ENCODE data around the gene LPCAT1.
"Not testable (repeated sequence)": the region's sequence is repeated elsewhere in the genome, so short reads cannot be mapped to it uniquely, and the experiment has no call there.

Gene LPCAT1

GRCh38 chr5:1463326-1464095 is 60.2 kb downstream of the LPCAT1 start:
- ChIA-PET CTCF (interaction anchor here (0.5 kb wide), 1 partner anchor 180 kb away, joined by 3 read pairs; no protein-coding TSS in a partner anchor), POLR2A (no interaction called here)
- H3K36me3 ChIP-seq (ENCODE audit: control insufficient read depth in 4 of 4, insufficient read depth in 4 of 4, low read length in 3 of 4) = peaks cover 9 to 61% (median 31%) of the 10 kb centered on the region in 4 experiments

GRCh38 chr5:1462358-1462757 is 61.4 kb downstream of the LPCAT1 start:
- DNase-seq = no peak
- peaks cover 0 to 6% (median 4%) of the 10 kb centered on the region in 5 experiments for H3K9me3 ChIP-seq (ENCODE audit: control extremely low read depth in 1 of 5, control insufficient read depth in 4 of 5, insufficient read depth in 2 of 5, low read depth in 1 of 5, low read length in 4 of 5)
- no peak overlapping the region for H3K4me3 ChIP-seq (ENCODE audit: control insufficient read depth in 1 of 7, extremely low read depth in 1 of 7, insufficient read depth in 4 of 7, low read depth in 2 of 7, low read length in 6 of 7)
- no peaks in the 10 kb centered on the region for H3K4me1 ChIP-seq (ENCODE audit: control extremely low read depth in 1 of 4, control insufficient read depth in 4 of 4, insufficient read depth in 4 of 4, low read length in 3 of 4)
- peaks cover 9 to 60% (median 31%) of the 10 kb centered on the region in 4 experiments for H3K36me3 ChIP-seq (ENCODE audit: control insufficient read depth in 4 of 4, insufficient read depth in 4 of 4, low read length in 3 of 4)
- no peak overlapping the region for H3K27ac ChIP-seq (ENCODE audit: insufficient read depth in 1 of 2, low read depth in 1 of 2, low read length in 2 of 2, poor library complexity in 1 of 2, severe bottlenecking in 2 of 2)
- 93% methylated on average over 20 of the region's 20 CpGs for WGBS (ENCODE audit: insufficient coverage)
- no peaks in the 10 kb centered on the region for H3K27me3 ChIP-seq (replicated peaks in 2 of 5; ENCODE audit: control insufficient read depth in 4 of 5, insufficient read depth in 5 of 5, low read length in 4 of 5)
- ChIA-PET CTCF (no interaction called here), POLR2A (no interaction called here)

More at GRCh38 chr5:1463326-1464095, 60.2 kb downstream of the LPCAT1 start:
- no peaks in the 10 kb centered on the region for H3K9me3 ChIP-seq (ENCODE audit: control extremely low read depth in 1 of 5, control insufficient read depth in 4 of 5, insufficient read depth in 2 of 5, low read depth in 1 of 5, low read length in 4 of 5)
- H3K27me3 ChIP-seq (replicated peaks in 2 of 5; ENCODE audit: control insufficient read depth in 4 of 5, insufficient read depth in 5 of 5, low read length in 4 of 5) = no peaks in the 10 kb centered on the region
- 97% methylated on average over 42 of the region's 46 CpGs for WGBS (ENCODE audit: insufficient coverage)
- H3K4me3 ChIP-seq (ENCODE audit: control insufficient read depth in 1 of 7, extremely low read depth in 1 of 7, insufficient read depth in 4 of 7, low read depth in 2 of 7, low read length in 6 of 7) = no peak overlapping the region
- no peak for DNase-seq
- no peaks in the 10 kb centered on the region for H3K4me1 ChIP-seq (ENCODE audit: control extremely low read depth in 1 of 4, control insufficient read depth in 4 of 4, insufficient read depth in 4 of 4, low read length in 3 of 4)
- no peak overlapping the region for H3K27ac ChIP-seq (ENCODE audit: insufficient read depth in 1 of 2, low read depth in 1 of 2, low read length in 2 of 2, poor library complexity in 1 of 2, severe bottlenecking in 2 of 2)

GRCh38 chr5:1461396-1461795 is 62.4 kb downstream of the LPCAT1 start:
- whole genome bisulfite sequencing (ENCODE audit: insufficient coverage) = 98% methylated on average over 10 of the region's 10 CpGs
- DNase-seq = no peak
- peaks cover 8 to 56% (median 26%) of the 10 kb centered on the region in 4 experiments for H3K36me3 ChIP-seq (ENCODE audit: control insufficient read depth in 4 of 4, insufficient read depth in 4 of 4, low read length in 3 of 4)
- no peak overlapping the region for H3K27ac ChIP-seq (ENCODE audit: insufficient read depth in 1 of 2, low read depth in 1 of 2, low read length in 2 of 2, poor library complexity in 1 of 2, severe bottlenecking in 2 of 2)
- peaks cover 0 to 15% (median 13%) of the 10 kb centered on the region in 5 experiments for H3K9me3 ChIP-seq (ENCODE audit: control extremely low read depth in 1 of 5, control insufficient read depth in 4 of 5, insufficient read depth in 2 of 5, low read depth in 1 of 5, low read length in 4 of 5)
- no peak overlapping the region for H3K4me3 ChIP-seq (ENCODE audit: control insufficient read depth in 1 of 7, extremely low read depth in 1 of 7, insufficient read depth in 4 of 7, low read depth in 2 of 7, low read length in 6 of 7)
- CTCF ChIA-PET = no interaction called here
- H3K4me1 ChIP-seq (ENCODE audit: control extremely low read depth in 1 of 4, control insufficient read depth in 4 of 4, insufficient read depth in 4 of 4, low read length in 3 of 4) = no peaks in the 10 kb centered on the region
- POLR2A ChIA-PET = no interaction called here
- no peaks in the 10 kb centered on the region for H3K27me3 ChIP-seq (replicated peaks in 2 of 5; ENCODE audit: control insufficient read depth in 4 of 5, insufficient read depth in 5 of 5, low read length in 4 of 5)

- H3K36me3 ChIP-seq (ENCODE audit: control insufficient read depth in 4 of 4, insufficient read depth in 4 of 4, low read length in 3 of 4) = peaks cover 5 to 44% (median 21%) of the 10 kb centered on the region in 4 experiments
- no peaks in the 10 kb centered on the region for H3K4me1 ChIP-seq (ENCODE audit: control extremely low read depth in 1 of 4, control insufficient read depth in 4 of 4, insufficient read depth in 4 of 4, low read length in 3 of 4)
- POLR2A ChIA-PET = no interaction called here
Measured at GRCh38 chr5:1460054-1460682, 63.6 kb downstream of the LPCAT1 start.

GRCh38 chr5:1459435-1459834 is 64.3 kb downstream of the LPCAT1 start:
- 100% methylated on average over 1 of the region's 2 CpGs for WGBS (ENCODE audit: insufficient coverage)
- CTCF ChIA-PET; H3K27ac ChIP-seq (ENCODE audit: insufficient read depth in 1 of 2, low read depth in 1 of 2, low read length in 2 of 2, poor library complexity in 1 of 2, severe bottlenecking in 2 of 2); H3K27me3 ChIP-seq (replicated peaks in 2 of 5; ENCODE audit: control insufficient read depth in 4 of 5, insufficient read depth in 5 of 5, low read length in 4 of 5); H3K4me1 ChIP-seq (ENCODE audit: control extremely low read depth in 1 of 4, control insufficient read depth in 4 of 4, insufficient read depth in 4 of 4, low read length in 3 of 4); POLR2A ChIA-PET; H3K4me3 ChIP-seq (ENCODE audit: control insufficient read depth in 1 of 7, extremely low read depth in 1 of 7, insufficient read depth in 4 of 7, low read depth in 2 of 7, low read length in 6 of 7); DNase-seq: not testable (repeated sequence)
- peaks cover 5 to 43% (median 19%) of the 10 kb centered on the region in 4 experiments for H3K36me3 ChIP-seq (ENCODE audit: control insufficient read depth in 4 of 4, insufficient read depth in 4 of 4, low read length in 3 of 4)
- peaks cover 5 to 24% (median 20%) of the 10 kb centered on the region in 5 experiments for H3K9me3 ChIP-seq (ENCODE audit: control extremely low read depth in 1 of 5, control insufficient read depth in 4 of 5, insufficient read depth in 2 of 5, low read depth in 1 of 5, low read length in 4 of 5)

More at GRCh38 chr5:1460054-1460682, 63.6 kb downstream of the LPCAT1 start:
- CTCF ChIA-PET = no interaction called here
- 96% methylated on average over 16 of the region's 16 CpGs for WGBS (ENCODE audit: insufficient coverage)
- Histone ChIP-seq H3K9me3 (ENCODE audit: control extremely low read depth in 1 of 5, control insufficient read depth in 4 of 5, insufficient read depth in 2 of 5, low read depth in 1 of 5, low read length in 4 of 5) (peaks cover 3 to 22% (median 20%) of the 10 kb centered on the region in 5 experiments), H3K27me3 (replicated peaks in 2 of 5; ENCODE audit: control insufficient read depth in 4 of 5, insufficient read depth in 5 of 5, low read length in 4 of 5) (no peaks in the 10 kb centered on the region), H3K27ac (ENCODE audit: insufficient read depth in 1 of 2, low read depth in 1 of 2, low read length in 2 of 2, poor library complexity in 1 of 2, severe bottlenecking in 2 of 2) (no peak overlapping the region), H3K4me3 (ENCODE audit: control insufficient read depth in 1 of 7, extremely low read depth in 1 of 7, insufficient read depth in 4 of 7, low read depth in 2 of 7, low read length in 6 of 7) (no peak overlapping the region)
- DNase-seq = no peak

GRCh38 chr5:1456110-1456881 is 67.5 kb downstream of the LPCAT1 start:
- CTCF ChIA-PET; H3K4me1 ChIP-seq (ENCODE audit: control extremely low read depth in 1 of 4, control insufficient read depth in 4 of 4, insufficient read depth in 4 of 4, low read length in 3 of 4); DNase-seq; POLR2A ChIA-PET; H3K27ac ChIP-seq (ENCODE audit: insufficient read depth in 1 of 2, low read depth in 1 of 2, low read length in 2 of 2, poor library complexity in 1 of 2, severe bottlenecking in 2 of 2); H3K4me3 ChIP-seq (ENCODE audit: control insufficient read depth in 1 of 7, extremely low read depth in 1 of 7, insufficient read depth in 4 of 7, low read depth in 2 of 7, low read length in 6 of 7): not testable (repeated sequence)
- H3K9me3 ChIP-seq (ENCODE audit: control extremely low read depth in 1 of 5, control insufficient read depth in 4 of 5, insufficient read depth in 2 of 5, low read depth in 1 of 5, low read length in 4 of 5) = peaks cover 10 to 40% (median 26%) of the 10 kb centered on the region in 5 experiments
- peaks cover 0 to 21% (median 5%) of the 10 kb centered on the region in 5 experiments for H3K27me3 ChIP-seq (replicated peaks in 2 of 5; ENCODE audit: control insufficient read depth in 4 of 5, insufficient read depth in 5 of 5, low read length in 4 of 5)
- no CpG with 5 or more reads among the region's 20 CpGs for WGBS (ENCODE audit: insufficient coverage)
- H3K36me3 ChIP-seq (ENCODE audit: control insufficient read depth in 4 of 4, insufficient read depth in 4 of 4, low read length in 3 of 4) = peaks cover 0 to 15% (median 5%) of the 10 kb centered on the region in 4 experiments

Measured in common myeloid progenitor, CD34-positive (primary cell).